ENCODE measurements around the gene C1QC. TPM values are rescaled to one million over a fixed set of nuclear protein-coding genes. Genes with fewer than 3 reads are reported as not detected.

The C1QC gene
- polyA plus RNA-seq, 1 experiment: not detected

DNA sequence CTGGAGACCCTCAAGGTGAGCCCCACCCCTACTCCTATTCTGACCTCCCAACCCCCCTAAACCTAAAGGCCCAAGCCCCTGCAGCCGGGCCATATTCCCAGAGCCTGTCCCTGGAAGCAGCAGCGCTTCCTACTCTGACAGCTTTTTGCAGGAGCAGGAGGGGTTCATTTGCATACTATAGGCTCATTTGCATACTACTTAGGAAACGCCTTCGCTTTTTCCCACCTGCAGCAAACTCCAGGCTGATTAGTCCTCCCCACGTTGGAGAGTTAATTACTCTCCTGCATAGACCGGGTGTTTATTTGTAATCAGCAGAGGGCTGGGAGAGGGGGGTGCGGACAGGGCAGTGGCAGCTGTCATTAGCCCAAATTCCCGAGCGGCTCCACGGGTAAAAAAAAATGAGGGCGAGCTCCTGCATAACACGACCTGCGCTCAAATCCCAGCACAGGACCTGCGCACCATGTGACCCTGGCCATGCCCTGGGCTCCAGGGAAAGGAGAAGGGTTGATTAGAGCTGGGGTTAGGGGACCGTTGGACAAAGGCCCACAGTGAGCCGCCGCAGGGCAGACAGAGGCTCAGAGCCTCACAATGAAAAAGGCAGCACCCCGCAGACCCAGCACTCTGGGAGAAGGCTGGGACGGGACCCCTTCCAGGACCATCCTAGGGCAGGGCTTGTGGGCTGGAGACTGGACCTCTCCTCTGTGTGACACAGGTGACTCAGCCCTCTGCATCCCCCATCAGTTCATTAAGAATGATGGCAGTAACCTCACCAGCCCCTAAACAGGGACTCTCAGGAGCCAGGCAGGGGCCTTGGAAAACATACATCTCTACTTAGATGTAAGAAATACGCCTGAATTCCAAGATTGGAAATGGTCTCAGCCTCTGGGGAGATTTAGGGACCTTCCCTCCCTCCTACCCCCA is 16.9 kb upstream of the C1QC start:
- H3K36me3 ChIP-seq (ENCODE audit: control insufficient read depth, insufficient read depth, low read length): no peaks in the 10 kb centered on the region
- H3K4me3 ChIP-seq (ENCODE audit: low read depth, low read length): no peak overlapping the region
- CTCF ChIA-PET: interaction anchor here (1.4 to 2.3 kb wide), 2 partner anchors 15 to 19 kb away, joined by 3 to 7 read pairs; no protein-coding TSS in a partner anchor
- TF ChIP-seq, protein P1, sequence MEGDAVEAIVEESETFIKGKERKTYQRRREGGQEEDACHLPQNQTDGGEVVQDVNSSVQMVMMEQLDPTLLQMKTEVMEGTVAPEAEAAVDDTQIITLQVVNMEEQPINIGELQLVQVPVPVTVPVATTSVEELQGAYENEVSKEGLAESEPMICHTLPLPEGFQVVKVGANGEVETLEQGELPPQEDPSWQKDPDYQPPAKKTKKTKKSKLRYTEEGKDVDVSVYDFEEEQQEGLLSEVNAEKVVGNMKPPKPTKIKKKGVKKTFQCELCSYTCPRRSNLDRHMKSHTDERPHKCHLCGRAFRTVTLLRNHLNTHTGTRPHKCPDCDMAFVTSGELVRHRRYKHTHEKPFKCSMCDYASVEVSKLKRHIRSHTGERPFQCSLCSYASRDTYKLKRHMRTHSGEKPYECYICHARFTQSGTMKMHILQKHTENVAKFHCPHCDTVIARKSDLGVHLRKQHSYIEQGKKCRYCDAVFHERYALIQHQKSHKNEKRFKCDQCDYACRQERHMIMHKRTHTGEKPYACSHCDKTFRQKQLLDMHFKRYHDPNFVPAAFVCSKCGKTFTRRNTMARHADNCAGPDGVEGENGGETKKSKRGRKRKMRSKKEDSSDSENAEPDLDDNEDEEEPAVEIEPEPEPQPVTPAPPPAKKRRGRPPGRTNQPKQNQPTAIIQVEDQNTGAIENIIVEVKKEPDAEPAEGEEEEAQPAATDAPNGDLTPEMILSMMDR (IDR thresholded peaks at IDR 0.05; ENCODE audit: insufficient read depth, low read depth, low read length): no peak
- POLR2A ChIA-PET: no interaction called here
- DNase-seq (ENCODE audit: low read depth): no peak
- peaks cover 9% of the 10 kb centered on the region for H3K27me3 ChIP-seq (ENCODE audit: control insufficient read depth, insufficient read depth, low read length)

DNA sequence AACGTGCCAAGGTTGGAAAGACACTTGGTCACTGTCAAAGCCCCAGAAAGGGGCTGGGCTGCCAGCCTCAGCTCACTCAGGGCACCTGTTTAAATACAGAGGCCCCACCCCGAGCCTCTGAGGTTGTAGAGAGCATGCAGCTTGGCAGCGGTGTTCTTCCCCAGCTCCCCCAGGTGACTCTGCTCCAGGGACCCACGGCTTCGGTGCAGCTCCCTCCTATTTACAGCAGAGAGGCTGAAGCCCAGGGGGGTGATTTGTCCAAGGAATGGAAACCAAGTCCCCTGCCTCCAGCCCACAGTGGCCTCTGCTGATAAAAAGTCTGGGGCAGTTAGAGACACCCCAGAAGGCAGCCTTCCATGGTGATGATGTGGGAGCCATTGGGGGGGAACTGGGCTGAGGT is 16.1 kb upstream of the C1QC start:
- Histone ChIP-seq H3K27me3 (ENCODE audit: control insufficient read depth, insufficient read depth, low read length) (peaks cover 9% of the 10 kb centered on the region), H3K36me3 (ENCODE audit: control insufficient read depth, insufficient read depth, low read length) (no peaks in the 10 kb centered on the region), H3K4me3 (ENCODE audit: low read depth, low read length) (no peak overlapping the region)
- DNase-seq (ENCODE audit: low read depth): no peak
- TF ChIP-seq, protein P1 (IDR thresholded peaks at IDR 0.05; ENCODE audit: insufficient read depth, low read depth, low read length): no peak
- ChIA-PET POLR2A (no interaction called here), CTCF (interaction anchor here (1.4 kb wide), 1 partner anchor 20 kb away, joined by 3 read pairs; no protein-coding TSS in a partner anchor)

DNA sequence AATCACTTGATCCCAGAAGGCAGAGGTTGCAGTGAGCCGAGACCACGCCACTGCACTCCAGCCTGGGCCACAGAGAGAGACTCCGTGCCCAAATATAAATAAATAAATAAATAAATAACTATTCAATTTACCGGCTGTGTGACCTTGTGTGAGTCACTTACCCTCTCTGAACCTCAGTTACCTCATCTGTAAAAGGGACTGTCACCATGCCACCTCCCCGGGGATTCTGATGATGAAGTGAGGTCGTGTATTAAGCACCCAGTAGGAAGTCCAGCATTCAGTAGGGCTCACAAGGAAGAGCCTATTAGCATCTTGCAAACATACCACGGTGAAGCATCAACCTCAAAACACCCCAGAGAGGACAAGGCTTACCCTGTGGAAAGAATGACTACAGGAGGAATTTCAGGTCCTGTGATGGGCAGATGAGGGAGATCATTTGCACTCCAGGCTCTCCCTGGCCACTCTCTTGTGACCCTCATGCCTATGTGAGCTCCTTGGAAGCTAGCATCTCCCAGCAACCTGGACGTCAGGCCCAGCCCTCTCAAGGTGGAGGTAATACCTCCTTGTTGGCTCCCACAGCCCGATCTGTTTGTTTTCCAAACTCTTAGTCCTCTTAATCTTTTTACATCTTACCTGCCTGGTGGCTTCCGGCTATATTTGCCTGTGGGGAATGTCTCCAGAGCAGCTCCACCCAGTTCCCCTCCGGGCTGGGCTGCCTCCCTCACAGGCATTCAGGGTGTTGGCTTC is 14.6 kb upstream of the C1QC start:
- H3K4me3 ChIP-seq (ENCODE audit: low read depth, low read length): no peak overlapping the region
- CTCF ChIA-PET: no interaction called here
- TF ChIP-seq, protein P1 (IDR thresholded peaks at IDR 0.05; ENCODE audit: insufficient read depth, low read depth, low read length): no peak
- H3K27me3 ChIP-seq (ENCODE audit: control insufficient read depth, insufficient read depth, low read length): peaks cover 9% of the 10 kb centered on the region
- DNase-seq (ENCODE audit: low read depth): no peak
- POLR2A ChIA-PET: no interaction called here
- no peaks in the 10 kb centered on the region for H3K36me3 ChIP-seq (ENCODE audit: control insufficient read depth, insufficient read depth, low read length)

DNA sequence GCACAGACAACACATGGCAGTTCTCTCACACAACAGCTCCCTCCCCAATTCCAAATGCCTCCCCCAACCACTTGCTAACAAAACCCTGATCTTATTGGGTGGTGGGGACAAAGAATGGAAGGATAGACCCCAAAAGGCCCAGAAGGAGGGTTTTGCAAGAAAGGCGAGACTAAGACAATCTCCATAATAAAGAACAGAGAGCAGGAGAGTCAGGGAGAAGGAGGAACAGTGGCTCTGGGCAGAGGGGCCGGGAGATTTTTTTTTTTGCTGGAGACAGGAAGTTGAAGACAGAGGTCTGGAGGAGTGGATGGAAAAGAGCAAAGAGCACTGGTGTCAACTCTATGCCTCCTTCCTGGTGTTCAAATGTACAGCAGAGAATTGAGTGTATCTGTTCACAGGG is 13.5 kb upstream of the C1QC start:
- ChIA-PET POLR2A (no interaction called here), CTCF (no interaction called here)
- no peak overlapping the region for H3K4me3 ChIP-seq (ENCODE audit: low read depth, low read length)
- peaks cover 9% of the 10 kb centered on the region for H3K27me3 ChIP-seq (ENCODE audit: control insufficient read depth, insufficient read depth, low read length)
- H3K36me3 ChIP-seq (ENCODE audit: control insufficient read depth, insufficient read depth, low read length): no peaks in the 10 kb centered on the region
- TF ChIP-seq, protein P1 (IDR thresholded peaks at IDR 0.05; ENCODE audit: insufficient read depth, low read depth, low read length): no peak
- no peak for DNase-seq (ENCODE audit: low read depth)

Data from BJ (cell line).